Astrocyte (in vitro differentiated cells and primary cell): Measurements from ENCODE around the gene C15orf61.

Experiments used
- EZH2 ChIP-seq: IDR thresholded peaks from 2 replicates; pipeline ENCODE4 v1.6.1; 2012; ENCODE audit warnings: mild to moderate bottlenecking, low read length, inconsistent platforms; ENCODE audit not compliant: insufficient read depth
- TF ChIP-seq, protein P1 (sequence below): IDR thresholded peaks from 2 replicates; pipeline ENCODE4 v1.5.1; 2011; ENCODE audit warnings: low read depth, mild to moderate bottlenecking, inconsistent platforms, low read length, moderate library complexity; ENCODE audit not compliant: insufficient read depth

- TF ChIP-seq, protein P1, sequence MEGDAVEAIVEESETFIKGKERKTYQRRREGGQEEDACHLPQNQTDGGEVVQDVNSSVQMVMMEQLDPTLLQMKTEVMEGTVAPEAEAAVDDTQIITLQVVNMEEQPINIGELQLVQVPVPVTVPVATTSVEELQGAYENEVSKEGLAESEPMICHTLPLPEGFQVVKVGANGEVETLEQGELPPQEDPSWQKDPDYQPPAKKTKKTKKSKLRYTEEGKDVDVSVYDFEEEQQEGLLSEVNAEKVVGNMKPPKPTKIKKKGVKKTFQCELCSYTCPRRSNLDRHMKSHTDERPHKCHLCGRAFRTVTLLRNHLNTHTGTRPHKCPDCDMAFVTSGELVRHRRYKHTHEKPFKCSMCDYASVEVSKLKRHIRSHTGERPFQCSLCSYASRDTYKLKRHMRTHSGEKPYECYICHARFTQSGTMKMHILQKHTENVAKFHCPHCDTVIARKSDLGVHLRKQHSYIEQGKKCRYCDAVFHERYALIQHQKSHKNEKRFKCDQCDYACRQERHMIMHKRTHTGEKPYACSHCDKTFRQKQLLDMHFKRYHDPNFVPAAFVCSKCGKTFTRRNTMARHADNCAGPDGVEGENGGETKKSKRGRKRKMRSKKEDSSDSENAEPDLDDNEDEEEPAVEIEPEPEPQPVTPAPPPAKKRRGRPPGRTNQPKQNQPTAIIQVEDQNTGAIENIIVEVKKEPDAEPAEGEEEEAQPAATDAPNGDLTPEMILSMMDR = no peak
- no peak for TF ChIP-seq EZH2
These were observed 39.4 kb downstream of the C15orf61 start for GRCh38 chr15:67560320-67560719.
